ENCODE data around the gene ALS2.
"Not testable (repeated sequence)": the region's sequence is repeated elsewhere in the genome, so short reads cannot be mapped to it uniquely, and the experiment has no call there.

The ALS2 gene

GRCh38 chr2:201793631-201794030 lies 12.9 kb upstream of the ALS2 start:
- DNase-seq = no peak

- no peak for DNase-seq
Observed at GRCh38 chr2:201790989-201791388, 10.3 kb upstream of the ALS2 start.

DNA sequence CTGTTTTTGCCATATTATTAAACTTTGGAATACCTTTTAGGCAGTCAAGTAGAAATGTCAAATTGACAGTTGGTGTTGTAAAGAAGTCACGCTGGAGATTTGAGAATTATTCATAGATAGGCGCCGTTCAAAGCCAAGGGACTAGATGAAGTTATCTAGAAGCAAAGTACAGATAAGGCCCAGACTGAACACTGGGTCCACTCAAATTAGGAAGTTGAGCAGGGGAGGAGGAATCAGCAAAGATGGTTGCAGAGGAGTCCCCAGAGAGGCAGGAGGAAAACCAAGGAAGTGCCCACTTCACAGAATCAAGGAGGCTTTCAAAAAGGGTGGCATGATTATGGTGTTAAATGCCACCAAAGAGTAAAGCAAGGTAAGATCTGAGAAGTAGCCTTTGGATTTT lies 9.6 kb upstream of the ALS2 start:
- no peak for DNase-seq

DNA sequence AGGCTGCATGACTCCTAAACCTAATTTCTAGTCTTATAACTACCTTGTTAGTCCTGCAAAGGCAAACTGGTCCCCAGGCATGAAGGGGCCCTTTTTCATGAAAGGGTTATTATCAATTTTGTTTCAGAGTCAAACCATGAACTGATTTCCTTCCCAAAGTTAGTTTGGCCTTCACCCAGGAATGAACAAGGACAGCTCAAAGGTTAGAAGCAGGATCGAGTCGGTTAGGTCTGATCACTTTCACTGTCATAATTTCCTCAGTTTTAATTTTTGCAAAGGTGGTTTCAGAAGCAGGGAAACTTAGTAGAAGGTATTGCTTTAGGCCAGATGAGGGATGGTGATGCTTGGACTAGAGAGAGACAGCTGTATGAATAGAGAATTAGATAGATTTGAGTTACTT lies 8.7 kb upstream of the ALS2 start:
- DNase-seq = no peak

DNA sequence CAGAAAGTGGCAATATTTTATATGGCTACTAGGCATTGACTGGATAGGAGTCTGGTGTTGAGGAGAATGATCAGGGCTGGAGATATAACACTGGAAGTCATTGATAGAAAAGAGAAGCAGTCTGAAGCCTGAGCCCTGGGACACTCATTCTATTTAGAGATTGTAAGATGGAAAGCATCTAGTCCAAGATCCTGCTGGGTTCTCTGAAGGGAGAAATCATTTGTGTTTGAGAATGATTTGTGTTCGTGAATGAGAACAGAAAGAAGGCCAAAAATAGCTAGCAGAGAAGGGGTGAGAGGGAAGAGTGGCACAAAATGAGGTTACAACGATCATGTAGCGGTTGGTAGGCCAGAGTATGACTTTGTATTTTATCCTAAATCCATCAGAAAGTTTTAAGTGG lies 7.6 kb upstream of the ALS2 start:
- DNase-seq = no peak

GRCh38 chr2:201786471-201786870 lies 5.7 kb upstream of the ALS2 start:
- no peak for DNase-seq

- DNase-seq = no peak
Observed at GRCh38 chr2:201785135-201785534, 4.4 kb upstream of the ALS2 start.

- no peak for DNase-seq
Observed at GRCh38 chr2:201784563-201784962, 3.8 kb upstream of the ALS2 start.

DNA sequence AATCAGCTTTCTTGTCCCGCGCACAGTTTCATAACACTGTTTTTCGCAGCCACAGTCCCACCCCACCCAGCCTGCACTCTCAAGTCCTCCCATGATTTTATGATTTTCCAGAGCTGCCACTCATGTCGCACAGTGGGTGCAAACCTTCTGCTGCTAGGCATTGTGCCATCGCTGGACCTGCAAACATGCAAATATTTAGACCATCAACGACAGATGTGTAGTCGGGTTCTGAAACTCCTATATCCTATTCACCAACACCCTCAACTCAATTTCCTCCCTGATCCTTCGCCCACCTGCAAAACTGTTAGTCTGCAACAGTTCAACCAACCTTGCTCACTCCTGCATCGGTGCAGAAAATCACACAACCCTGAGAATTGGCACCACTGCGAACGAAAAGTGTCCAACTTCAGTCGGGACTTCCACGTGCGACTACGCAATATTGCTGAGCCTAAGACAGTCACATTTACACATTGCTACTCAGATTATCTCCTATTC lies 871 bp upstream of the ALS2 start:
- DNase-seq = no peak

DNA sequence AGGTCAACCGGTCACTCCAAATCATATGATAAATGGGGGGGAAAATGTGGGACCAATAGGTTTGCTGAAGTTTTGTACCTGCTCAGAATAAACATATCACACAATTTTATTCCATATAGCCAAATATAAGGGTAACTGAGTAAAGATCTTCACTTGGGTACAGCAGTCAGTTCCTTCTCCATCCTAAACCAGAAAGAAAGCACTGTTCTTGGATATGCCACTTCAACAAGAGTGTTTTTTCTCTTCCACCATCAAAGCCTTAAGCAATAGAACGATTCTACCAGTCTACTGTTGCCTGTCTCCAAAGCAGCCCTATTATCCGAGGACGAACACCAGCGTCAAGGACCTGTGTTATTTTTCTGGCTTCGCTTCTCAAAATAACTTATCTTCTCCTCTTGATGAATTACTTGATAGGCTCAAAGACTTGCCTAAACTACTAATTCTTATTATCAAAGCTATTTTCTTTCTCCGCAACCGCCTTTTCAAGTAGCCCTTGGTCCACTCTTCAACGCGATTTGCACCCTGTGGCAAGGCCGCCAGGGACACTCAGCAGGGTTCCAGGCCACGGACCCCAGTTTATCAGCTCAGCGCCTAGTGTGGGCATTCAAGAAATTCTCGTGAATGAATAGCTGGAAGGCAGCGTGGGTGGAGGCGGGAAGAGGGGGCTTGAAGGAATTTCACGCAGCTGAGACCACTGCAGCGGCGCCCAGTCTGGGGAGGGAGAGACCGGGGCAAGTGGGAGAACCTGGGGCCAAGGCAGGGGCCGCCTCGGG lies 646 bp downstream of the ALS2 start:
- DNase-seq = no peak

- DNase-seq = no peak
Observed at GRCh38 chr2:201777869-201778268, 2.9 kb downstream of the ALS2 start.

DNA sequence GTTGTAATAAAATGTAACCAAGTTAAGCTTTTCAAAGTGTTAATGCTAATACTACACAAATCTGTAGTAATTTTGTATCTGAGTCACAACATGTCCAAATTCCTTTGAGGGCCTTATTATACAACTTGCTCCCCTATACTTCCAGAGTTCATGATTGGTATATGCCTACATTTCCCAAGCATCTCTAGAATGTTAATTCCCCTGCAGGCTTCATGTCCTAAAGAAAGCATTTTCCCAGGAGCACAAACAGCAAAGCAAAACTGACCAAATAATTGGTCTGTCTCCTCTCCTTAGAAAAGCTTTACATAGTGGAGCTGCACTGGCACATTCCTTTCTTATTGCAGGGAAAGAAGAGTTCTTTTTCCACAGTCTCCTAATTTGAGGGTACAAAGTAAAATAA lies 3.7 kb downstream of the ALS2 start:
- DNase-seq = no peak

DNA sequence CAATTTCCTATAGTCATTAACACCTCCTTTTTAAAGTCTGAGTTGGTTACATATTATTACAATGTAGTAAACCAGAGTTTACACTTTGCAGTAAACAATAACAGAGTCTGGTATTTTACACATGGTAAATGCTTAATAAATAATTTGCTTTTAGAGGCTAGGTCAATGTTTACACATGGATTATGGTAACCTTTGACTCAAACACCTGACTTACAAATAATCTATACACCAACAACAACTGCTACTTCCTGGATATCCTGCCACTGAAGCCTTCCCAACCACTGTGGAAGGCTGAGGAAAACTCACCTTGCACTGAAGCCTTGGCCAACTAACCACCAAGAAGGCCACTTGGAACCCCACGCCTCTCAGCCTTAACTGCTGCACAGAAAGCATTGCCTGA lies 5.4 kb downstream of the ALS2 start:
- DNase-seq = no peak

- DNase-seq = no peak
Observed at GRCh38 chr2:201774546-201774945, 6.2 kb downstream of the ALS2 start.

- no peak for DNase-seq
Observed at GRCh38 chr2:201773990-201774389, 6.7 kb downstream of the ALS2 start.

DNA sequence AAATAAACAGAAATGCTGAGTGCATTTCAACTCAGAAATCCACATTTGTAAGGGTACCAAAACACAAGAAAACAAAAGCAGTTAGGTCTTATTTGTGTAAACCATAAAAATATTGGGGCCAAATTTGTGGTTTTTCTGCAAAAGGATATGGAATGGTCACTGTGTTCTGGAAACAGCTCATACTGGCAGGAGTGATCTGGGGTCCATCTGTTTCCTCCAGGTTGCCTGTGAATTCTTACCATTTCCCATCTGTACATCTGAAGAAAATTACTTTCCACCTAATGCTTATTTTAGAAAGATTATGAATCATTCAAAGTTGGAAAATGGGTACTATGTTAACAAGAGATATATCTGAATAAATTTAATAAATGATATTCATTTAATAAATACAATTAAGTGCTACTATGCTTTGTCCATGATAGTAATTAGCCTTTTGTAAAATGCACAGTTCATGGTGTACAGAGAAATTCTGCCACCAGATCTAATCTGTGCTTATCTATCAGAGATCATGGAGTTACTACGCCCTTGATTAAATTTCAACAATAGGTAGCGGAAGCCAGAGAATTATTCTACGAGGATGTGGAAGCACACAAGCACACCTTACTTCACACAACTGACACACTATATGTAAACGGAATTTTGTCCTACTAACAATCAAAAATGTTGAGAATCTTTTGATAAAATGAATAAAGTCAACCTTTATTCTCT lies 10.9 kb downstream of the ALS2 start:
- no peak for DNase-seq

- DNase-seq = no peak
Observed at GRCh38 chr2:201768918-201769317, 11.8 kb downstream of the ALS2 start.

GRCh38 chr2:201765799-201766198 lies 14.9 kb downstream of the ALS2 start:
- no peak for DNase-seq

DNA sequence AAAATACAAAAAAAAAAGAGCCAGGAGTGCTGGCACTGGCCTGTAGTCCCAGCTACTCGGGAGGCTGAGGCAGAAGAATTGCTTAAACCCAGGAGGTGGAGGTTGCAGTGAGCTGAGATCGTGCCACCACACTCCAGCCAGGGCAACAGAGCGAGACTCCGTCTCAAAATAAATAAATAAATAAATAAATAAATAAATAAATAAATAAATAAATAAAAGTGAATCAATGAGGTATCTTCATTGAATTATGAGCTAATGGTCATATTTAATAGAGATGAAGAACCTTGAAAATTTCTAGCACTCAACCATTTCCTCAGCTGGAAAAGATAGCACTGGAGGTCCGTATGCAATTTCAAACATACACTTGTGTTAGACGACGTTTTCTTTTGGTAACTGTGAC lies 16.3 kb downstream of the ALS2 start:
- not testable (repeated sequence) for DNase-seq

GRCh38 chr2:201761101-201761500 lies 19.6 kb downstream of the ALS2 start:
- no peak for DNase-seq

DNA sequence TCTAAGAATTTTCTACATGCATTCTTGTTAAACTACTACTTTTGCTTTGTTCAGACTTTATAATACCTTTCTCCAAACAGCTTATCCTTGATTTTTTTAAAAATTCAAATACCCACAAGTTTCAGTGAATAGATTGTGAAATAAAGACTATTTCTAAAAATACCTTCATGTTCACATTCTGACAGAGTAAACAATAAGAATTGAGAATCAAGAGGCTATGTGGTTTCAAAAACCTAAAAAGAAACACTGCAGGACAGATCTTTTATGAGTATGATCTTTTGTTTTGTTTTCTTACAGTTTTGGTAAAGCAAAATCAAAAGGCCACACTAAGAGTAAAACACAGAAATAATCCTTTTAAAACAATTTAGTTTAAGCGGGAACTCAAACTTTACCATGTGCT lies 21.2 kb downstream of the ALS2 start:
- no peak for DNase-seq

- DNase-seq = no peak
Observed at GRCh38 chr2:201758873-201759272, 21.9 kb downstream of the ALS2 start.

DNA sequence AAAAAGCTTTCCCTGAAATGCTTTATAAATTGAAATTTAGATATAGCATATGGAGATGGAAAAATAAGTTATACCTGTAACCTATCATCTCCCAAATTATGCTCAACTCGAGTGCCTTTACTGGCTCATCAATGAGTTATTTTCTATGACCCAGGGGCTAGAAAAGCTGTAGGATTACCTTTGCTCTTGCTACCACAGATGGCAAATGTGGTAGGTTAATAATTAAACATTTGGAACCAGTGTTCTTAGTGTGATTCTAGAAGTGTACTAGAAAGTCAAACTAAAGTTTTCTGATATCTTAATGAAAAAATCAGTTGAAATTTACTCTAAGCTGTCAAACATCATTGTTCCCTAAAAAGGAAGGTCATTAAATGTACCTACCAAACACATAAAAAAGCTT lies 22.5 kb downstream of the ALS2 start:
- DNase-seq = no peak

- DNase-seq = no peak
Observed at GRCh38 chr2:201754717-201755415, 25.9 kb downstream of the ALS2 start.
